Stimulated activated naive B cell treated with anti-CD40 and anti-IgM and Interleukin-4, amounts not matched to agents 10 μg/mL and 1 μg/mL and 100 μg/mL, for 72 hours (primary cell): Measurements from ENCODE around the gene PAX9.
"Not testable (repeated sequence)": the region's sequence is repeated elsewhere in the genome, so short reads cannot be mapped to it uniquely, and the experiment has no call there.

Experiments
- ATAC-seq, 2 donors: fragments of 150-1000 bp; cut with Tn5 transposase; replicated peaks; 2 replicates each; pipeline ENCODE4 v1.10.0; 2021; ENCODE audit warnings: moderate library complexity in 1 of 2
- DNase-seq: peaks from one replicate; pipeline ENCODE4 v3.0.0; 2021
- H3K27ac Mint-ChIP-seq: one replicate; pipeline ENCODE4 v1.8.0; 2022; ENCODE audit warnings: mild to moderate bottlenecking, mixed read lengths
- H3K27me3 Mint-ChIP-seq, 2 donors: one replicate each; pipeline ENCODE4 v1.8.0; 2022; ENCODE audit warnings: mixed read lengths in 2 of 2
- H3K36me3 Mint-ChIP-seq, 2 donors: one replicate each; pipeline ENCODE4 v1.8.0; 2022; ENCODE audit warnings: mixed read lengths in 2 of 2, mild to moderate bottlenecking in 1 of 2
- H3K4me1 Mint-ChIP-seq, 2 donors: one replicate each; pipeline ENCODE4 v1.8.0; 2022; ENCODE audit warnings: mixed read lengths in 2 of 2, mild to moderate bottlenecking in 1 of 2
- H3K4me3 Mint-ChIP-seq, 2 donors: one replicate each; pipeline ENCODE4 v1.8.0; 2022; ENCODE audit warnings: mild to moderate bottlenecking in 2 of 2, mixed read lengths in 2 of 2, moderate library complexity in 1 of 2
- H3K9me3 Mint-ChIP-seq, 2 donors: one replicate each; pipeline ENCODE4 v1.8.0; 2022; ENCODE audit warnings: mixed read lengths in 2 of 2, mild to moderate bottlenecking in 1 of 2

Gene PAX9

DNA sequence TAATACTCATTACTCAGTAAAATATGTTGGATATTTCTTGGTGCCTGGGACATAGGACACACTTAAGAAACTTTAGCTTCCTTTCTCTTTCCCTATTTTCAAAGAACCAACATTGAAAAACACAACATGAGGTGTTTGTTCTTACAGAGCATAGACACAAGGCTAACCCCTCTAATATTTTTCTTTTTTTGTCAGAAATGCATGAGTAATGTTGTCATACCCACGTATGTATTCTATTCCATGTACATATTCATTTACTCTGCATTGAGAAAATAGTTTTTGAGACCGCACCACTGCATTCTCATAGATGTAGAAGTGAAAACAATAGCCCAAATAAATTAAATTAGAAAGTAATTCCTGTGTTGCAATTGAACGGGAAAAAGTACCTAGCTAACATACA, 13.0 kb downstream of the PAX9 start:
- DNase-seq = no peak
- Mint-ChIP-seq H3K36me3 (no peaks in the 10 kb centered on the region), H3K9me3 (no peaks in the 10 kb centered on the region), H3K27me3 (peaks cover 18 to 33% of the 10 kb centered on the region in 2 donors), H3K4me3 (no peak overlapping the region), H3K4me1 (no peaks in the 10 kb centered on the region), H3K27ac (no peak overlapping the region)
- ATAC-seq = no peak

- no peaks in the 10 kb centered on the region for H3K9me3 Mint-ChIP-seq
- ATAC-seq (no peak), DNase-seq (no peak)
- no peaks in the 10 kb centered on the region for H3K4me1 Mint-ChIP-seq
- no peak overlapping the region for H3K27ac Mint-ChIP-seq
- H3K27me3 Mint-ChIP-seq = peaks cover 18 to 33% of the 10 kb centered on the region in 2 donors
- H3K36me3 Mint-ChIP-seq = no peaks in the 10 kb centered on the region
- no peak overlapping the region for H3K4me3 Mint-ChIP-seq
Observed at GRCh38 chr14:36675581-36675980, 13.9 kb downstream of the PAX9 start.

GRCh38 chr14:36676236-36676635, 14.6 kb downstream of the PAX9 start:
- DNase-seq (no peak), ATAC-seq (no peak)
- H3K4me1 Mint-ChIP-seq = no peaks in the 10 kb centered on the region
- H3K36me3 Mint-ChIP-seq = no peaks in the 10 kb centered on the region
- H3K27me3 Mint-ChIP-seq = peaks cover 18 to 33% of the 10 kb centered on the region in 2 donors
- no peak overlapping the region for H3K27ac Mint-ChIP-seq
- no peaks in the 10 kb centered on the region for H3K9me3 Mint-ChIP-seq
- H3K4me3 Mint-ChIP-seq = no peak overlapping the region

DNA sequence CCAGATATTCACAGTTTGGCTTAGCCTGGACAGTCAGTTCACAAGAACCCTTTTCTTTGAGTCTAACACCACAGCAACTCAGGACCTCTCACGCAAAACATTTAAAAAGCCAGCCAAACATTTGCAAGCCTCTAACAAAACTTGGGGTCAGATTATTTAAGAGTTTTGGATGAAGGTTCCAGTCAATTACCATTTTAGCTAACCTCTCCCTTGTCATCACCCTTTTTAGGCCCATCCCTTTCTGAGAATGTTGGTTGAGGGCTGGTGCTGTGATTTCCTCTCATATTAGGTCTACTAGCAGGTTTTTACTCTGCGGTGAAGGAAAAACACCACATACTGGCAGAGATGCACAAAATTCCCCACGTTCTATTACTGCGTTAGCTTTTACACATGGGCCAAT, 20.7 kb downstream of the PAX9 start:
- no peaks in the 10 kb centered on the region for H3K36me3 Mint-ChIP-seq
- H3K9me3 Mint-ChIP-seq = no peaks in the 10 kb centered on the region
- H3K27ac Mint-ChIP-seq = no peak overlapping the region
- H3K4me3 Mint-ChIP-seq = no peak overlapping the region
- H3K4me1 Mint-ChIP-seq = no peaks in the 10 kb centered on the region
- H3K27me3 Mint-ChIP-seq = peaks cover 3 to 8% of the 10 kb centered on the region in 2 donors
- no peak for DNase-seq
- ATAC-seq = no peak

DNA sequence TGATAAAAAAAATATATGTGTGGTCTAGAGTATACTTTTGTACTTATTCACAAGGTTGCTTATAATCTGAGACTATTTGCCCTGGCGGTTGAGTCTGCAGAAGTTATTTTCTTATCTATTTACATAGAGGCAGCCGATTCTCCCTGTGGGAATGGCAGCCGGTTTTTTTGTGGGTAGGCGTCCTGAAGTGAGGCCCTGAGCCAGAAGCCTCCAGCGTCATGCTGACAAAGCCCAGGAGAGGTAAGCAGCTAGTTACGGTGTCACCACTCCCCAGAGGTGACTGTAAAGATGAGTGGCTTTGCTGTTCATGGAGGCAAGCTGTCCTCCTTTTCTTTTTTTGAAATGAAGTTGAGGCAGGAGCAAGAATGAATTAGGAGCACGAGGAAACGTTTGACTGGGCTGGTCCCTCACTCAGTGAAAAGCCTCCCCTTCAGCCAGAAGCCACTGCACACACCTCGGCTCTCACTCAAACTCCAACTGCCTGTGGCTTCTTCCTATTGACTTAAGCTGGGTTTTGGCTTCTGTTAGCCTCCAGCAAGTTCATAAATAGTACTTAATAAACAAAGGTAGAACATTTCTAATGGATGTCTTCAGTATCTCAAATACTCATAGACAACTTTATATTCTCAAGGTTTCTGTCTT, 21.5 kb downstream of the PAX9 start:
- Mint-ChIP-seq H3K27me3 (peaks cover 1 to 5% of the 10 kb centered on the region in 2 donors), H3K36me3 (no peaks in the 10 kb centered on the region), H3K4me3 (no peak overlapping the region), H3K9me3 (no peaks in the 10 kb centered on the region), H3K27ac (no peak overlapping the region), H3K4me1 (no peaks in the 10 kb centered on the region)
- DNase-seq = no peak
- no peak for ATAC-seq

DNA sequence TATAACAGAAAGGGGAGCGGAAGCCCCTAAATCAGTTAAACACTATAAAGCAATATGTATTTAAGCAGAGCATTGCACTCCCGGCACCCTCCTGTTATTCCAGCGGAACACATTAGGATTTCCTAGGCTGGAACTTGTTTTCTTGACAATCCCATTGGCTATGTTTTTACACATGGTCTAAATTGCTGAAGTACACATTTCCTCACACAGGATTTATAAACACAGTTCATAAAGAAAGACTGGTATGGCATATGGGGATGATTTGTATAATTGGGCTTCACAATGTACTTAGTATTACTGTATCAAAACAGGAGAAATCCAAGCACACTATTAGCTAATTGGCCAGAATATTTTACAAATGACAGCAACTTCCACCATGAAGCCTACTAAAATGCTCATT, 23.3 kb downstream of the PAX9 start:
- Mint-ChIP-seq H3K27me3 (peaks cover 0 to 5% of the 10 kb centered on the region in 2 donors), H3K27ac (no peak overlapping the region), H3K4me3 (no peak overlapping the region), H3K9me3 (no peaks in the 10 kb centered on the region), H3K4me1 (no peaks in the 10 kb centered on the region), H3K36me3 (no peaks in the 10 kb centered on the region)
- ATAC-seq (no peak), DNase-seq (no peak)

- H3K27me3 Mint-ChIP-seq = peaks cover 0 to 9% of the 10 kb centered on the region in 2 donors
Observed at GRCh38 chr14:36690311-36691040, 28.8 kb downstream of the PAX9 start.

GRCh38 chr14:36699420-36699819, 37.8 kb downstream of the PAX9 start:
- peaks cover 13 to 15% of the 10 kb centered on the region in 2 donors for H3K9me3 Mint-ChIP-seq
- DNase-seq, H3K27me3 Mint-ChIP-seq, H3K27ac Mint-ChIP-seq, H3K36me3 Mint-ChIP-seq, ATAC-seq, H3K4me1 Mint-ChIP-seq, H3K4me3 Mint-ChIP-seq: not testable (repeated sequence)

More at GRCh38 chr14:36690311-36691040, 28.8 kb downstream of the PAX9 start:
- DNase-seq (no peak), ATAC-seq (no peak)
- no peaks in the 10 kb centered on the region for H3K4me1 Mint-ChIP-seq
- H3K27ac Mint-ChIP-seq = no peak overlapping the region
- peaks cover 6 to 13% of the 10 kb centered on the region in 2 donors for H3K9me3 Mint-ChIP-seq
- H3K36me3 Mint-ChIP-seq = no peaks in the 10 kb centered on the region
- no peak overlapping the region for H3K4me3 Mint-ChIP-seq

- ATAC-seq = no peak
- H3K4me1 Mint-ChIP-seq = no peaks in the 10 kb centered on the region
- DNase-seq = no peak
- no peak overlapping the region for H3K4me3 Mint-ChIP-seq
- peaks cover 6 to 8% of the 10 kb centered on the region in 2 donors for H3K9me3 Mint-ChIP-seq
- H3K27me3 Mint-ChIP-seq = no peaks in the 10 kb centered on the region
- no peak overlapping the region for H3K27ac Mint-ChIP-seq
- no peaks in the 10 kb centered on the region for H3K36me3 Mint-ChIP-seq
Observed at GRCh38 chr14:36700651-36701050, 39.0 kb downstream of the PAX9 start.

DNA sequence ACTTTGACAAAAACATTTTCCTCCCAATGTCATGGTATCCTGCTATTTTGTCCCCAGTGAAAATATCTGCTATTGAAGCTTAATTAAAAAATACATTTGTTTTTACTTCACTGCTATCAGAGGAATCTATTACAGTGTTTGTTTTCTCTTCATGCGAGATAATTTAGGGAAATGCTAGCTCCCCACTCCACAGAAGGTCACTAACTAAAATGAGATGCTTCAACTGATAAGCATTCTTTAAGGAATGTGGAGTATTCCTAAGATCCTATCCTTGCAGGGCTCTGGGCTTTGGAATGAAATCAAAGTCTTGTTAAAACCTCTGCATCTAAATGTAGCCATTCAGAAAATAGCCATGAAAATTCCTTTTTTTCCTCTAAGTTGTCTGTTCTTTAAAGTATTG, 39.5 kb downstream of the PAX9 start:
- ATAC-seq = no peak
- DNase-seq = no peak
- H3K4me1 Mint-ChIP-seq = no peaks in the 10 kb centered on the region
- H3K36me3 Mint-ChIP-seq = no peaks in the 10 kb centered on the region
- no peak overlapping the region for H3K27ac Mint-ChIP-seq
- H3K27me3 Mint-ChIP-seq = no peaks in the 10 kb centered on the region
- peaks cover 4 to 6% of the 10 kb centered on the region in 2 donors for H3K9me3 Mint-ChIP-seq
- H3K4me3 Mint-ChIP-seq = no peak overlapping the region

DNA sequence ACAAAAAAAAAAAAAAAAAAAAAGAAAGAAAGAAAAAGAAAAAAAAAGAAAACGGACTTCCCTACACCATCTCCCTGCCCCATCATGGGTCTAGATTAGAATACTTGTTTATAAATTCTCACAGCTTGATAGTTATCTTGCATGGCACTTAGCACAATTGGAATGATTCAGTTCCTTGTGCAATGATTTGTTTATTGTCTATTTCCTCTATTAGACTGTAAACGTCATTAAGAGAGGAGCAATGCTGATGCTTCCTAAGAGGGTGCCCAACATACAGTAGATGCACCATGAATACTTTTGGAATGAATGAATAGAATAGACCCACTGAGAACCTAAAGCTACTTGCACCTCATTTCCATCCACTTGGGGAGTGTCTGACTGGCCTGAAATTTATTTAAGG, 40.8 kb downstream of the PAX9 start:
- H3K27me3 Mint-ChIP-seq = no peaks in the 10 kb centered on the region
- ATAC-seq = no peak

GRCh38 chr14:36707570-36707969, 45.9 kb downstream of the PAX9 start:
- no peaks in the 10 kb centered on the region for H3K4me1 Mint-ChIP-seq
- no peak overlapping the region for H3K27ac Mint-ChIP-seq
- no peaks in the 10 kb centered on the region for H3K36me3 Mint-ChIP-seq
- DNase-seq (no peak), ATAC-seq (no peak)
- no peak overlapping the region for H3K4me3 Mint-ChIP-seq
- H3K27me3 Mint-ChIP-seq = no peaks in the 10 kb centered on the region
- H3K9me3 Mint-ChIP-seq = peaks cover 0 to 8% of the 10 kb centered on the region in 2 donors

More for the DNA sequence above, 40.8 kb downstream of the PAX9 start:
- no peaks in the 10 kb centered on the region for H3K4me1 Mint-ChIP-seq
- no peak overlapping the region for H3K4me3 Mint-ChIP-seq
- no peak for DNase-seq
- no peak overlapping the region for H3K27ac Mint-ChIP-seq
- H3K36me3 Mint-ChIP-seq = no peaks in the 10 kb centered on the region
- peaks cover 4 to 8% of the 10 kb centered on the region in 2 donors for H3K9me3 Mint-ChIP-seq

- ATAC-seq (no peak), DNase-seq (no peak)
- Mint-ChIP-seq H3K27me3 (no peaks in the 10 kb centered on the region), H3K36me3 (no peaks in the 10 kb centered on the region), H3K4me3 (no peak overlapping the region), H3K9me3 (no peaks in the 10 kb centered on the region), H3K27ac (no peak overlapping the region), H3K4me1 (no peaks in the 10 kb centered on the region)
Observed at GRCh38 chr14:36713960-36714703, 52.5 kb downstream of the PAX9 start.

GRCh38 chr14:36716614-36717184, 55.0 kb downstream of the PAX9 start:
- no peak for DNase-seq
- H3K9me3 Mint-ChIP-seq = no peaks in the 10 kb centered on the region
- H3K27ac Mint-ChIP-seq = no peak overlapping the region
- no peak for ATAC-seq
- H3K4me1 Mint-ChIP-seq = no peaks in the 10 kb centered on the region
- no peaks in the 10 kb centered on the region for H3K27me3 Mint-ChIP-seq
- no peak overlapping the region for H3K4me3 Mint-ChIP-seq
- no peaks in the 10 kb centered on the region for H3K36me3 Mint-ChIP-seq
